H1 (cell line): Measurements from ENCODE around the gene ME3. TPM values are rescaled to one million over a fixed set of nuclear protein-coding genes. Genes with fewer than 3 reads are reported as not detected.

ENCODE experiments used
- CTCF ChIA-PET: fragments of 300-600 bp; sonication (Branson Sonifier 250); formaldehyde crosslinking; loops from one replicate; lab custom pipeline; 2021; ENCODE audit not compliant: partially characterized antibody; lab: Charles Lee
- POLR2A ChIA-PET: fragments of 300-600 bp; sonication (Branson Sonifier 250); formaldehyde crosslinking; loops from one replicate; lab custom pipeline; 2021; ENCODE audit warnings: inconsistent platforms; ENCODE audit not compliant: partially characterized antibody; lab: Charles Lee
- DNase-seq, 2 experiments: peaks; one replicate each; pipeline versions ENCODE4 v3.0.0 to v3.0.0-alpha.2; 2010 to 2022; ENCODE audit warnings: low spot score in 2 of 2, low read depth in 1 of 2, mixed read lengths in 1 of 2
- FAIRE-seq: peaks from 2 replicates; lab custom pipeline; 2011; peaks lifted over from hg19 to GRCh38; lab: Jason Lieb, UNC
- H2AFZ ChIP-seq: 2 replicates; pipeline ENCODE4 v1.8.1; 2012; ENCODE audit warnings: low read length, inconsistent platforms
- H2AK5ac ChIP-seq: 2 replicates; pipeline ENCODE4 v1.6.1; 2013; ENCODE audit warnings: low read depth, low read length
- H2BK120ac ChIP-seq: replicated peaks from 2 replicates; pipeline ENCODE3; 2013; ENCODE audit warnings: low read depth, low read length, inconsistent platforms
- H2BK12ac ChIP-seq: 2 replicates; pipeline ENCODE4 v1.6.1; 2013; ENCODE audit warnings: low read depth, low read length
- H2BK15ac ChIP-seq: 2 replicates; pipeline ENCODE4 v1.6.1; 2013; ENCODE audit warnings: low read length
- H2BK20ac ChIP-seq: 2 replicates; pipeline ENCODE4 v1.6.1; 2013; ENCODE audit warnings: low read length
- H2BK5ac ChIP-seq: 2 replicates; pipeline ENCODE4 v1.6.1; 2013; ENCODE audit warnings: low read depth, low read length
- H3K14ac ChIP-seq: 2 replicates; pipeline ENCODE4 v1.6.1; 2013; ENCODE audit warnings: inconsistent platforms; ENCODE audit not compliant: insufficient read length
- H3K18ac ChIP-seq: 2 replicates; pipeline ENCODE4 v1.6.1; 2013; ENCODE audit warnings: low read length; ENCODE audit errors: extremely low read depth
- H3K23ac ChIP-seq: 2 replicates; pipeline ENCODE4 v1.6.1; 2013; ENCODE audit warnings: inconsistent platforms; ENCODE audit not compliant: insufficient read length
- H3K23me2 ChIP-seq: 2 replicates; pipeline ENCODE4 v1.6.1; 2013; ENCODE audit warnings: low read depth, low read length
- H3K27ac ChIP-seq: 2 replicates; pipeline ENCODE4 v1.6.1; 2011; ENCODE audit warnings: low read depth, low read length, inconsistent platforms
- H3K27me3 ChIP-seq, 4 experiments: replicated peaks in 1 of 4; 1 replicate in 1 of 4; 2 replicates in 3 of 4; pipeline versions ENCODE4 v1.6.1 to v1.8.1; 2011 to 2013; ENCODE audit warnings: low read length in 3 of 4, mild to moderate bottlenecking in 3 of 4, inconsistent platforms in 2 of 4, mixed read lengths in 2 of 4, moderate library complexity in 1 of 4; ENCODE audit not compliant: control insufficient read depth in 3 of 4, insufficient read depth in 3 of 4; ENCODE audit errors: extremely low read depth in 1 of 4
- H3K36me3 ChIP-seq, 4 experiments: 2 replicates each; pipeline versions ENCODE4 v1.6.1 to v1.8.1; 2011 to 2013; ENCODE audit warnings: mild to moderate bottlenecking in 4 of 4, low read length in 3 of 4, moderate library complexity in 2 of 4, control low read depth in 1 of 4, inconsistent platforms in 1 of 4; ENCODE audit not compliant: insufficient read depth in 4 of 4, control insufficient read depth in 2 of 4
- H3K4ac ChIP-seq: replicated peaks from 2 replicates; pipeline ENCODE3; 2013; ENCODE audit warnings: low read length, low read depth, mixed read lengths, inconsistent platforms; ENCODE audit not compliant: insufficient read length
- H3K4me1 ChIP-seq, 4 experiments: replicated peaks in 1 of 4; 1 replicate in 1 of 4; 2 replicates in 3 of 4; pipeline versions ENCODE4 v1.6.1 to v1.8.1; 2011 to 2013; ENCODE audit warnings: low read length in 3 of 4, inconsistent platforms in 2 of 4, mixed read lengths in 1 of 4; ENCODE audit not compliant: insufficient read depth in 4 of 4, control insufficient read depth in 3 of 4
- H3K4me2 ChIP-seq, 2 experiments: 2 replicates each; pipeline versions ENCODE4 v1.6.1 to v1.8.1; 2011 to 2013; ENCODE audit warnings: low read depth in 2 of 2, low read length in 2 of 2, control low read depth in 1 of 2, inconsistent platforms in 1 of 2, mild to moderate bottlenecking in 1 of 2; ENCODE audit not compliant: insufficient read depth in 1 of 2
- H3K4me3 ChIP-seq, 4 experiments: fragments of 200-600, 300-600 bp in 1 of 4; sonication (generic), shearing (Covaris generic), sonication (Bioruptor Twin) in 1 of 4; 2 replicates each; pipeline versions ENCODE4 v1.5.1 to v1.8.1; 2011 to 2016; ENCODE audit warnings: low read length in 4 of 4, low read depth in 3 of 4, control low read depth in 2 of 4, inconsistent platforms in 2 of 4, mild to moderate bottlenecking in 2 of 4, mixed read lengths in 1 of 4, moderate library complexity in 1 of 4; ENCODE audit not compliant: insufficient read depth in 2 of 4; ENCODE audit errors: extremely low read depth in 1 of 4
- H3K56ac ChIP-seq: replicated peaks from 2 replicates; pipeline ENCODE3; 2013; ENCODE audit warnings: low read depth, mild to moderate bottlenecking, mixed read lengths, low read length, inconsistent platforms; ENCODE audit not compliant: insufficient read length
- H3K79me1 ChIP-seq: 2 replicates; pipeline ENCODE4 v1.6.1; 2013; ENCODE audit warnings: low read depth, low read length, control low read depth
- H3K79me2 ChIP-seq, 2 experiments: 2 replicates each; pipeline versions ENCODE4 v1.6.1 to v1.8.1; 2012 to 2013; ENCODE audit warnings: low read length in 2 of 2, mild to moderate bottlenecking in 2 of 2, inconsistent platforms in 1 of 2; ENCODE audit not compliant: insufficient read depth in 2 of 2, control insufficient read depth in 1 of 2
- H3K9ac ChIP-seq, 4 experiments: replicated peaks in 1 of 4; 1 replicate in 1 of 4; 2 replicates in 3 of 4; pipeline versions ENCODE4 v1.6.1 to v1.8.1; 2011 to 2013; ENCODE audit warnings: low read depth in 3 of 4, low read length in 3 of 4, control low read depth in 2 of 4, mild to moderate bottlenecking in 2 of 4, moderate library complexity in 2 of 4, inconsistent platforms in 1 of 4; ENCODE audit errors: extremely low read depth in 1 of 4
- H3K9me3 ChIP-seq, 2 experiments: 2 replicates each; pipeline versions ENCODE4 v1.6.1 to v1.8.1; 2012 to 2013; ENCODE audit warnings: mild to moderate bottlenecking in 2 of 2, moderate library complexity in 2 of 2, control low read depth in 1 of 2, inconsistent platforms in 1 of 2, low read depth in 1 of 2, low read length in 1 of 2, mixed read lengths in 1 of 2; ENCODE audit not compliant: insufficient read depth in 2 of 2
- H4K20me1 ChIP-seq, 2 experiments: replicated peaks in 1 of 2; 2 replicates each; pipeline versions ENCODE3 to v1.8.1; 2011 to 2013; ENCODE audit warnings: inconsistent platforms in 2 of 2, low read length in 2 of 2, mild to moderate bottlenecking in 1 of 2; ENCODE audit not compliant: insufficient read depth in 2 of 2, control insufficient read depth in 1 of 2
- H4K5ac ChIP-seq: 2 replicates; pipeline ENCODE4 v1.6.1; 2013; ENCODE audit warnings: low read length, low read depth, mixed read lengths, inconsistent platforms; ENCODE audit not compliant: insufficient read length
- H4K8ac ChIP-seq: 2 replicates; pipeline ENCODE4 v1.8.0; 2013; ENCODE audit warnings: mild to moderate bottlenecking, moderate library complexity, low read length, inconsistent platforms; ENCODE audit not compliant: insufficient read depth; ENCODE audit errors: extremely low read depth
- H4K91ac ChIP-seq: replicated peaks from 2 replicates; pipeline ENCODE3; 2013; ENCODE audit warnings: low read length, mixed read lengths, inconsistent platforms; ENCODE audit not compliant: insufficient read length
- ATF3 ChIP-seq: IDR thresholded peaks from 2 replicates; pipeline ENCODE4 v1.6.1; 2011; ENCODE audit warnings: low read depth, mild to moderate bottlenecking, low read length; ENCODE audit not compliant: insufficient read depth
- WGBS, 2 experiments: shearing (Covaris generic) in 1 of 2; methylation state at CpG; one replicate each; pipeline versions ENCODE4 v1.1.6 to v1.1.7; 2013 to 2015; ENCODE audit warnings: low lambda C conversion rate in 2 of 2, mixed read lengths in 2 of 2, inconsistent platforms in 1 of 2, low coverage in 1 of 2, missing lambda C conversion rate in 1 of 2; ENCODE audit not compliant: insufficient replicate concordance in 2 of 2, insufficient coverage in 1 of 2, insufficient read length in 1 of 2; ENCODE audit errors: extremely low coverage in 1 of 2, missing lambda C conversion rate in 1 of 2; 5-methylcytosine and 5-hydroxymethylcytosine counted together
- polyA plus RNA-seq, 7 experiments: library from polyadenylated mRNA; depleted of rRNA in 3 of 7; stranded (reverse) in 5 of 7; unstranded in 2 of 7; fragments of >200 nt in 5 of 7; fragments of 200-250 nt in 2 of 7; gene quantifications; 1 replicate in 5 of 7; 2 replicates in 1 of 7; 4 replicates in 1 of 7; pipeline versions ENCODE4 v1.2.1 to v1.2.3, GENCODE V29; 2011 to 2013; ENCODE audit warnings: missing spikeins in 2 of 7, mixed read lengths in 2 of 7
- total RNA-seq: library from RNA; stranded (reverse); fragmentation: NEBNext Ultra II Directional; extraction: Animal tissue kit (Norgen Biotek cat#: 25700); gene quantifications from 2 replicates; pipeline ENCODE4 v1.2.1, GENCODE V29; 2021
- TF ChIP-seq, protein P1 (sequence below): IDR thresholded peaks from 2 replicates; pipeline ENCODE4 v1.6.1; 2011; ENCODE audit warnings: low read length, improper control_type of control experiment

ME3 gene
- total and polyA plus RNA-seq, 2 of the 8 experiments (the other 6 are each of a cell fraction or from before 2014, with no cell fraction given): 1.5 to 2.8 TPM

DNA sequence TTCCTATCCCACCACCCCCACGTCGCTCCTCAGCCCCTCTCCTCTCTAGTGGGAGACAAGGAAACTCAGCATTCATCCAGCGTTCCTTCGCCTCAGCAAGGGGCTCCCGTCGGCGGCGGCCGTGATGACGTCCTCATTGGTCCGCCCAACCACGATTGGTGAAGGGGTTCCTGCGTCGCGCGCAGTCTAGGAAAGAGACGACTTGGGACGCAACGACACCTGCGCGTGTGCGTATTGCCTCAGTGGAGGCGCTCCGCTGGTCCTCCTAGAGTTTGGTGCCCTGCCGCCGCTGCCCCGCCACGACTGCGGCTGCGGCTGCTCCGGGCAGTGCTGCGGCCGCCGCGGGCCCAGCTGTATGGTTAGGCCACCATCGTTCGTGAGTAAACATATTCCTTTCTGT is 241.2 kb downstream of the ME3 start:
- no peak overlapping the region for H2BK5ac ChIP-seq
- no peak overlapping the region for H3K18ac ChIP-seq
- TF ChIP-seq ATF3: no peak
- TF ChIP-seq, protein P1, sequence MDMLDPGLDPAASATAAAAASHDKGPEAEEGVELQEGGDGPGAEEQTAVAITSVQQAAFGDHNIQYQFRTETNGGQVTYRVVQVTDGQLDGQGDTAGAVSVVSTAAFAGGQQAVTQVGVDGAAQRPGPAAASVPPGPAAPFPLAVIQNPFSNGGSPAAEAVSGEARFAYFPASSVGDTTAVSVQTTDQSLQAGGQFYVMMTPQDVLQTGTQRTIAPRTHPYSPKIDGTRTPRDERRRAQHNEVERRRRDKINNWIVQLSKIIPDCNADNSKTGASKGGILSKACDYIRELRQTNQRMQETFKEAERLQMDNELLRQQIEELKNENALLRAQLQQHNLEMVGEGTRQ: no peak
- DNase-seq (no peak), FAIRE-seq (no peak)
- no peak overlapping the region for H3K23ac ChIP-seq
- H3K4me2 ChIP-seq: no peak overlapping the region
- H3K79me2 ChIP-seq: no peaks in the 10 kb centered on the region
- H3K36me3 ChIP-seq: no peaks in the 10 kb centered on the region
- no peaks in the 10 kb centered on the region; a peak in 1 of 4 replicates for H3K9me3 ChIP-seq
- H2BK12ac ChIP-seq: no peak overlapping the region
- ChIA-PET CTCF (interaction anchor here (0.6 kb wide), 1 partner anchor 345 kb away, joined by 5 read pairs; no protein-coding TSS in a partner anchor), POLR2A (no interaction called here)
- no peak overlapping the region for H2AK5ac ChIP-seq
- H3K23me2 ChIP-seq: no peaks in the 10 kb centered on the region
- H3K56ac ChIP-seq: no peak overlapping the region
- H3K14ac ChIP-seq: no peak overlapping the region
- H3K79me1 ChIP-seq: no peaks in the 10 kb centered on the region
- WGBS, 2 experiments: 88% methylated on average over 37 of the region's 37 CpGs; no CpG with 5 or more reads in 1 of the 2 experiments
- no peaks in the 10 kb centered on the region for H4K20me1 ChIP-seq
- H2AFZ ChIP-seq: no peak overlapping the region
- no peak overlapping the region for H2BK120ac ChIP-seq
- H3K4me1 ChIP-seq: no peaks in the 10 kb centered on the region
- H3K27me3 ChIP-seq: no peaks in the 10 kb centered on the region
- no peak overlapping the region for H3K27ac ChIP-seq
- no peak overlapping the region for H3K4ac ChIP-seq
- no peak overlapping the region for H3K4me3 ChIP-seq
- H4K8ac ChIP-seq: no peak overlapping the region
- no peak overlapping the region for H4K5ac ChIP-seq
- H4K91ac ChIP-seq: no peak overlapping the region
- H2BK20ac ChIP-seq: no peak overlapping the region
- no peak overlapping the region for H3K9ac ChIP-seq
- no peak overlapping the region for H2BK15ac ChIP-seq
